ENCODE data around the gene KRTAP5-5.

DNA sequence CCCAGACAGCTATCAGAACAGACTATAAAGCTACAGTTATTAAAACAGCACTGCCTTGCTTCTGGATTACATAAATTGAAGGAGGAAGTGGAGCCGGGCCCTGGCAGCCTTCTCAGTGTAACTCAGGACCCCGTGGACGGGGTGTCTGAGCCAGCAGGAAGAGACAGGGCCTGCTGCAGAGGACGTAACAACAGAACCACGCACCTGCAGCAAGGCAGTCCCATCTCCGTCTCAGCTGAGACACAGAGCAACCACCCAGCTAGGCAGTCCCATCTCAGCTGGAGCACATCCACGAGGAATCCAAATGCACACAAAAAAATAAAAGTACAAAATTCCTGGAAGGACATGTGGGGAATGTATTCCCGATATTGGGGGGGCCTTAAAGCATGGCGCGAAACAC, 50.3 kb downstream of the KRTAP5-5 start:
- no peak for TF ChIP-seq EZH2 (IDR thresholded peaks at IDR 0.05; ENCODE audit: borderline replicate concordance, low read depth, low read length, poor library complexity, severe bottlenecking)
- TF ChIP-seq, protein P1, sequence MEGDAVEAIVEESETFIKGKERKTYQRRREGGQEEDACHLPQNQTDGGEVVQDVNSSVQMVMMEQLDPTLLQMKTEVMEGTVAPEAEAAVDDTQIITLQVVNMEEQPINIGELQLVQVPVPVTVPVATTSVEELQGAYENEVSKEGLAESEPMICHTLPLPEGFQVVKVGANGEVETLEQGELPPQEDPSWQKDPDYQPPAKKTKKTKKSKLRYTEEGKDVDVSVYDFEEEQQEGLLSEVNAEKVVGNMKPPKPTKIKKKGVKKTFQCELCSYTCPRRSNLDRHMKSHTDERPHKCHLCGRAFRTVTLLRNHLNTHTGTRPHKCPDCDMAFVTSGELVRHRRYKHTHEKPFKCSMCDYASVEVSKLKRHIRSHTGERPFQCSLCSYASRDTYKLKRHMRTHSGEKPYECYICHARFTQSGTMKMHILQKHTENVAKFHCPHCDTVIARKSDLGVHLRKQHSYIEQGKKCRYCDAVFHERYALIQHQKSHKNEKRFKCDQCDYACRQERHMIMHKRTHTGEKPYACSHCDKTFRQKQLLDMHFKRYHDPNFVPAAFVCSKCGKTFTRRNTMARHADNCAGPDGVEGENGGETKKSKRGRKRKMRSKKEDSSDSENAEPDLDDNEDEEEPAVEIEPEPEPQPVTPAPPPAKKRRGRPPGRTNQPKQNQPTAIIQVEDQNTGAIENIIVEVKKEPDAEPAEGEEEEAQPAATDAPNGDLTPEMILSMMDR (conservative IDR thresholded peaks at IDR 0.05; ENCODE audit: low read depth, low read length), result no peak

All from A673 (cell line).